HCEC 1CT (cell line): ENCODE measurements around the gene CDH4.

Source experiments
- DNase-seq: peaks from one replicate; pipeline ENCODE4 v3.0.0-alpha.2; 2017

CDH4 gene

DNA sequence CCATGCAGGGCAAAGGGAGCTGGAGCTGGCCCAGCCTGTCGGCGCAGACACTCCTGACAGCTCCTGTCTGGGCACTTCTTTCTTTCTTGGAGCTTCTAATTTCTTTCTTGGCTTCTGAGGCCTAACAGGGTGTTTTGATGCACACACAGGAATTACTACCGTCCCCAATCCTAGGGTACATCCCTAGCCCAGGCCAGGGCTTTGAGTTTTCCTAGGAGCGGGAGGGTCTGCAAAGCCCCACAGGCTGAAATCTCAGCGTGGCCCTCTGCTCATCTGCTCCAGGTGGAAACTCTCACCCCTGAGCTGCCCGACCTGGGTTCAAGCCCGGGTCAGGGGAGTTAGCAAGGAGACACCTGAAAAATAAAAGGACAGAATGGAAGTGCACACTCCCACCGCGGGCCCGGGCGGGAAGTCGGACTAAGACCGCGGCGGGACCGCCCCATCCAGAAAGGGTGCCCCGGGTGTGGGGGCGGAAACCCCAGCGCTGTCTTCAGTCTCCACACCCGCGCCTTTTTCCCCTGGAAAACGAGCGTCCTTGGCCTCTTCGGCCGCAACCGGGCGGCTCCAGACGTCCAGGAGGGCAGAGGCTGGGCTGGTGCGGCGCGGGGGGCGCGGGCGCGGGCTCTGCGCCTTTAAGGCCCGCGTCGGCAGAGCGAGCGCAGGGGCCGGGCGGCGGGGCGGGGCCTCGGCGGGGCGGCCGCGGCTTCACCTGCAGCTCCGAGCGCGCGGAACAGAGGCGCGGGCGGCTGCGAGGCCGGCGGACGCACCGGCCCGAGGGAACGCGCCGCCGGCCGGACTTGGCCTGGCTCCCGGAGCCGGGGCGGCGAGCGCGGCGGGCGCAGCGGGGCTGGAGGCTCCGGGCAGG is at the start of gene CDH4:
CDH4 (plus strand) TSS at position 733 of the 865 bp plus-strand sequence.
- DNase-seq: peak; percentile 27

DNA sequence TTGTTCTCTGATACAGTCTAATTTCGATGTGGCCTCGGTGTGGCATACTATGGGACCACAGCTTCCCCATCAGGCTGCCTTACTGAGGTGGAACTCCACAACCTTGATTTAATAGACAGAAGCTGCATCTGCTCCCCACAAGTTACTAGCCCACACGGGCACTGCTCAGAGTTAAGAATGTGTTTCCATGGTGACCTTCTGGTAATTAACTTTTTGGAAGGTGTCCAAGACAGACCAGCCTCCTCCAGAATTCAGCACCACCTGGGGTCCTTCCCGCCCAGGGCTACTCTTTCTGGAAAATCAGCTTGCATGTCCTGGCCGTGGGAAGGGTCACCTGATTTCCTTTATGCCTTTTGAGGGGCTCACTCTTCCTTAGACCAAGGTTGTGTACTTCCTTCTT is 48.7 kb upstream of the CDH4 start:
- DNase-seq: no peak

DNA sequence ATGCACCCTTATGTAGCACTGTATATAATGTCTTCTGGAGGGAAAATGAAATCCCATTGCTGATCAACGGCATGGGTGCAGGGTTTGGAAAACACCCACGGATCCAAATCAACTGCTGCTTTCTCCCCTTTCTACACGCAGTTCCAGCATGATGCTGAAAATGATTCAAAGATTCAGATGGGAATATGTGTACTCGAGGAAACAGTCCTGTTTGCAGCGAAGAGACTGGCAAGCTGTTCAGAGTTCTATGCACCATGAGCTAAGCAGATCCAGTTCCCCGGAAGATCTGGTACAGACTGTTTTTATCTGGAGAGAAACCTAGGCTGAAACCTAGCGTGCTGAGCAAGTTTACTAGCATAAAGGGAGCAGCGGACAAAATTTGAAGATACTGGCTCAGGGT is 47.9 kb upstream of the CDH4 start:
- DNase-seq: no peak

DNA sequence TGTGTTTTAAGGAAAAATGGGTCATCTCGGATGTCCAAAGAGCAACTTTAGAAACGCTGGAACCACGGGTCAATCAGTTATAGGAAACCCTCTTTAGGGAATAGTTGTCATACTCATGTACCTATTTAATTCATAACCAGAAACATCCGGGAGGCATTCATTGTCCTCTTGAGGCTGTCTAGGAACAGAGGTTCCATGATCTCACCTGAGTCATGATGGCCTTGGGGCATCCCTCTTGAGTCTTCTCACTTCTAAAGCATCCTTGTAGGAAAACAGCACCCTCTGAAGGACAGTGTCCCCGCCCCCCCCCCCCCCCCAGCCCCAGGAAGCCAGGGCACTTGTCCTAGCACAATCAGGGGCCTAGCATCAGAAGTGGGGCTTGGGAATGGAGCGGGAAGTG is 46.3 kb upstream of the CDH4 start:
- no peak for DNase-seq

DNA sequence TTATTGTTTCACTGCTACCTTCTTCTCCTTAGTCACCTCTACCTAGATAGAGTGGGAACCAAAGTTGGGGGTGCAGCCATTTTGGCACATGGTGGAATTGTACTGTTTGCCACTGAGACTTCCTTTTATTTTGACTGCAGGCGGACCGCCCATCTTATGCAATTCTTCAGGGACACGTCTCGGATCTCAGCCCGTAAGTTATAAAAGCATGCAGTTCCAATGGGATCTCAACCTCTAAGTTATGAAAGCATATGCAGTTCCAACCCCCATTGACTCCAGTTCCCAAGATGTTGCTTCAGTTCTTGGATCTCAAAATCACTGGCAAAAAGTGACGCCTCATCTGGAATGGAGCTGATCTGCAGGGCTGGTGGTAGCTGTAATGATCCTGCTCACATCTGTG is 41.2 kb upstream of the CDH4 start:
- DNase-seq: no peak

DNA sequence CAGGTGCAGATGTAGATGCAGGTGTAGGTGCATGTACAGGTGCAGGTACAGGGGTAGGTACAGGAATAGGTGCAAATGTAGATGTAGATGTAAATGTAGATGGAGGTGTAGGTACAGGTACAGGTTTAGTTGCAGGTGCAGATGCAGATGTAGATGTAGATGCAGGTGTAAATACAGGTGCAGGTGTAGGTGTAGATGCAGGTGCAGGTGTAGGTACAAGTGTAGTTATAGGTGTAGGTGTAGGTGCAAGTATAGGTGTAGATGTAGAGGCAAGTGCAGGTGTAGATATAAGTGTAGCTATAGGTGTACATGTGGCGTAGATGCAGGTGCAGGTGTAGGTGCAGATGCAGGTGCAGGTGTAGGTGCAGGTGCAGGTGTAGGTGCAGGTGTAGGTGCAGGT is 34.2 kb upstream of the CDH4 start:
- DNase-seq: no peak

DNA sequence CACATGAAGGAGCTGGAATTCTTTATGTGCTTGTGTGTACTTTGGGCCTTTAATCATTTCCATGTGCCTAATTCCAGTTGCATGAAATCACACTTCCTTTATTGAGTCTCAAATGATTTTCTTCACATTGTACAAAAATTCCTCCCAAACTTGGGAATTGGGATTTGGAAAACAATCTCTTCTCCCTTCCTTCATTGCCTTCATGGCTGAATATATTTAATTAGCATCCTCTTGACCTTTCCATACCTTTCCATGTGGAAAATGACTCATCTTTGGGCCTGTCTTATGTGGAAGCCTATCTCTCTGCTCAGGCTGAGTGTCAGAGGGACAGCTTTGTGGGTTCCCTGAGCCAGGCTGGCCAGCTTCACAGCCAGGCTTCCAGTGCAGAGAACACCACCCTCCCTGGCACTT is 33.0 kb upstream of the CDH4 start:
- peak; percentile 73 for DNase-seq

DNA sequence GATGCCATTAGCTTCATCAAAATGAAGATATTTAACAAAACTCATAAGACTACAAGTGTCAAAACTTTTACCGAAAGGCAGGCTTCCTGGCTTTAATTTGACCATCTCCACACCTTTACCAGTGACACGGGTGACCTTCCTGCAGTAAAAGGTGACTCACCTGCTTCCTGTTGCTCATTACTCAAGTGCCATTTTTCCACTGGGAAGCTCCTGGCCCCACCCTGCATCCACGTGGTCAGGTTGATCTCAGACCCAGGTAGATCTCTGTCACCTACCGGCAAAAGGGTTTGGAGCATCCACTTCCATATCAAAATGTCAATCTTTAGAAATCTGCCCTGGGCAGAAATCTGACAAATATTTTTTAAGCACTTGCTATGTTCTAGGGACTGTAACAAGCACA is 31.9 kb upstream of the CDH4 start:
- no peak for DNase-seq

DNA sequence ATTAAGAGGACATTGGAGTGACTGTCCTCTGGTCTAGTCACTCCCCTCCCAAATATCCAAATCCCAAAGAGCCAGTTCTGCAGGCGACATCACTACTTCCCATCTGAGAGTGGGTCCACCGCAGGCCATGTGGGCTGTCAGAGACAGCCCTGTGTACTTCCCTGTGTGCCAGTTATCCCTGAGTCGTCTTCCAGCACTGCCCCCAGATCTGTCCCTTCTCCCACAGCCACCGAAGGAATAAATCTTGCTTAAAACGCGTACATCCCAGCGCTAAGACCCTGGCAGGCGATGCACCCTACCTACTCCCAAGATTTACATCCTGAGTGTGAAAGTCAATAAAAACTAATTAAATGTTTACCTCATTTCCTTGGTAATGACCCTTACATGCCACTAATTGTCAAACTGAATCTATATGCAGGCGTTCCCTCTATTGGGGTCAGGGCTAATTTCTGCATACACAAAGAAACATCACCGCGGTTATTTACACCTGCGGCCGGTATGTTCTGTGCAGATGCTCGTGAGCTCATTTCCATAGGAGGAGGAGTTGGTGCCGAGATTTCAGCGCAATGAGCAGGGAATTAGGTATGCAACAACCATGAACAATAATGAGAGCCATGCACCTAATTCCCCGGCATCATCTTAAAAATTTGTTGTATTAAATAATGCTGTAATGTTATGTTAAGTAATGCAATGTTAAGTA is 31.3 kb upstream of the CDH4 start:
- no peak for DNase-seq

DNA sequence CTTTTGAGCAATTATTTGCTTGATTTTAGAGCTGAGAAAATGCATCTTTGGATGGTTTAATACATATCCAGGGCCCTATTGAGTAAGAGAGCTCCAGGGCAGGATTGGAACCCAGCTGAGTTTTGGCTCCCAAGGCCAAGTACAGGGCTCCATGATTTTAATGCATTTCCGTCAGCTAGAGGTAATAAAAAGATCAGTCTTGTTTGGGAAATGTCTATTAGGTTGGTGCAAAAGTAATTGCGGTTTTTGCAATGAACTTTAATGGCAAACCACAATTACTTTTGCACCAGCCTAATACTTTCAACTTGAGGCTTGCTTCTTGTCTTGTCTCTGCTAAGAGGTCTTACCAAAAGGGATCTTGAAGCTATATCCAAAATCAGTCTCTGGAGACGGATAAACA is 29.4 kb upstream of the CDH4 start:
- no peak for DNase-seq

DNA sequence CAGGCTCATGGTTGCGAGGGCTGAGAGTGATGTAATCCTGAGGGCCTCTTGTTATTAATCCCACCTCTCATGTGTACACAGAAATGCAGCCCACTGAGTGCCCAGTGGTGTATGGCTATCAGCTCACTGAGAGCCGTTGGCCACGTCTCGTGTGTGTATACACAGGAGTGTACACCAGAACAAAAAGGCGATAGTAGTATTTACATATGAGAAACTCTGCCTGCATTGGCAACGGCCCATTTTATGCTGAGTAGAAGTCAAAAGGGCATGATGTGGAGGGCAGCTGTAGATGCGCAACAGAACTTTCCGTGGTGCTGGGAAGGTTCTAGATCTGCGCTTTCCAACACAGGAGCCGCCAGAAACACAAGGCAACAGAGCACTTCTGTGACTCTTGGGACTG is 28.9 kb upstream of the CDH4 start:
- DNase-seq: no peak

DNA sequence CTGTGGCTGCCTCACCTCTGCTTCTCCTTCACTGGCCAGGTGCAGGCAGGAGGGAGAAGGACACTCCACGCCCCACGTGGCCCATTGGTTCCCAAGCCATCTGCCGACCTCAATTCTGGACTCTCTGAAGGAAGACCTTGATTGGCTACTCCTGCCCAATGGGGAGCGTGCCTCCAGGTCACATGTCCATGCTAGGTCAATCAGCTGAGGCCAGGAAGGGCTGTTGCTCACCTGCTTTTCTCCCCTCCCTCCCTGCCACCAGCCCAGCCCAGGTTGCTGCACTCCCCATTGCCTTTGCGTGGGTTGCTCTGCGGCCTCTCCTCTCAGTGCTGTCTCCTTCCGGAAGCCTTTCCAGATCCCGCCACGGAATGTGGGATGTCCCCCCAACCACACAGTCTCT is 21.9 kb upstream of the CDH4 start:
- DNase-seq: no peak

DNA sequence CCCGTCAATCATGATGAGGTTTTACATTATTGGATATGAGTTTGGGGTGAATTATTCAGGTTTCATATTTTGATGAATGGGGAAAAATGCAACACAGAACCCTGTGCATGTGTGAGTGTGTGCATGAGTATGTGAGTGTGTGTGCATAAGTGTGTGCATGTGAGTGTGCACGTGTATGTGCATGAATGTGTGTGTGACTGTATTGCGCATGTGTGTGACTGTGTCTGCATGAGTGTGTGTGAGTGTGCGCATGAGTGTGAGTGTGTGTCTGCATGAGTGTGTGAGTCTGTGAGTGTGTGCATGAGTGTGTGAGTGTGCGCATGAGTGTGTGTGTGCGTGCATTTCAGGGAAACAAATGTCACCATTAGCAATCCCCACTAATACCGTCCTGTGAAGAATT is 18.5 kb upstream of the CDH4 start:
- DNase-seq: no peak

DNA sequence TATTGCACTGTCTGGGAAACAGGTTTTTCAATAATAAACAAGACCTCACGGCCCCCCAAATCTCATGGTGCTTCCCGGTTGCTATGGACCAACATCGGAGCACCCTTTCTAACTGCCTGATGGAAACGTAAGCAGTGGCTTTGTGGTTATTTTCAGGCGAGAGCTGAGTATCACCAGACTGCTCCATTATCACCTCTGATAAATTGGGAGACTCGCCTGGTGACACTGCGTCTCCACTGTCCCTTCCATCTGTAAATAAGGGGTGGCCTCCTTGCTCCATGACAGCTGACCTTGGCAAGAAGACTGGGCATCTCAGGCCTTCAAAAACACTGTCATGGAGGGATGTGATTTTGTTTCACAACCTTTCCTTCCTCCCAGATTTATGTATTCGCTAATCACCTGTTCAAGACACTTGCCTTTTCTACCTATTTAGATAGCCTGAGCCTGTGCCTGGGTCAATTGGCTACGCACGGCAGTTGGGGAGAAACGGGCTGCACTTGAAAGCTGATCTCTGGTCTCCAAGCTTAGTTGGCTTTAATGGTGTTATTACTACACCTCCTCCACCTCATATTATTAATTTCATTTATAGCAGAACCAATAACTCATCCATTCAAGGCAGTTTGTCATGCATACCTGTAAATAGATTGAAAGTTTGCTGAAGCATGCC is 17.7 kb upstream of the CDH4 start:
- no peak for DNase-seq

DNA sequence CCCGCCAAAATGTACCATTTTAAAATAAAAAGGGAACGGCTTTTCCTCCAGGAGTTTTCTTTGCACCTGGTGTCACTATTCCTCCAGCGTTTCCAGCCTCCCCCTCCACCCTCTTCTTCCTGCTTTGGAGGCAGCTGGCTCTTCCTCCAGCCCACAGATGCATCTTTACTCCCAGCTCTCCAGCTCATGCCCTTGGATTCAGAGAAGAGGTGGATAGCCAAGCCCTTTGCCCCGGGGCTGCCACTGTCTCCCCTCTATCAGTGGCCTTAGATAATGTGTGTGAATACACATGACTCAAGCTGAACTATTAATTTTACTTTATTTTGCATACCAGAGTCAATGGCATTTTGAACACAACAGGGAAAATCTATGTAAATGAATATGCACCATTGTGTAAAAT is 15.3 kb upstream of the CDH4 start:
- DNase-seq: no peak

DNA sequence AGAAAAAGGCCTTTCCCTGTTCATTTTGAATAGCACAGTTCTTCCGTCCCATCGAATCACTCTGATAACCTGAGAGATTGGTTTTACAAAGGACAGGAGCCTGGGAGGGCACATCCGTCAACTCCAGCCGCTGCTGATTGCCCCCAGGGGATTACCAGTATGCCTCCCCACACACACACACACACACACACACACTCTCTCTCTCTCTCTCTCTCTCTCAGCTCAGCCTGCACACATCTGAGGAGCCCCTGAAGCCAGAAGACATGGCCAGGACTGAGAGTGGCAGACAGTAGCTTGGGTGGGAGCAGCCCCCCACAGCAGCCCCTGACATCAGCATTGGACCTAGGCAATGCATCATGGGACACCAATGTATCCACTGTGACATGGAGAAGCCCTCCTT is 13.2 kb upstream of the CDH4 start:
- DNase-seq: no peak

DNA sequence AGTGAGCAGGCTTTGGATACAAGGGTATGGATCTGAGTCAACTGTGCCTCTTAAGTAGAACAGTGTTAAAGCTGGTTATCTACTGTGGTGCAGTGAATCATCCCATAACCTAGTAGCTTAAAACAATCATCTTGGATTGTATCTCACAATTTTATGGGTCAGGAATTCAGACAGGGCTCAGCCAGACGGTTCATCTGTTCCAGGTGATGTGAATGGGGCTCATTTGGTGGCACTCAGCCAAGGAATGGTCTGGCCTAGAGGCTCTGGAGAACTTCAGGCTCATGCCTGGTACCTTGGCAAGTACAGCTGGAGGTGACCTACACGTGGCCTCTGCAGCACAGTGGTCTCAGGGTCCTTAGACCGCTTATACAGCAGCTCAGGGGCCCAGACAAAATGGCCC is 11.2 kb upstream of the CDH4 start:
- no peak for DNase-seq

DNA sequence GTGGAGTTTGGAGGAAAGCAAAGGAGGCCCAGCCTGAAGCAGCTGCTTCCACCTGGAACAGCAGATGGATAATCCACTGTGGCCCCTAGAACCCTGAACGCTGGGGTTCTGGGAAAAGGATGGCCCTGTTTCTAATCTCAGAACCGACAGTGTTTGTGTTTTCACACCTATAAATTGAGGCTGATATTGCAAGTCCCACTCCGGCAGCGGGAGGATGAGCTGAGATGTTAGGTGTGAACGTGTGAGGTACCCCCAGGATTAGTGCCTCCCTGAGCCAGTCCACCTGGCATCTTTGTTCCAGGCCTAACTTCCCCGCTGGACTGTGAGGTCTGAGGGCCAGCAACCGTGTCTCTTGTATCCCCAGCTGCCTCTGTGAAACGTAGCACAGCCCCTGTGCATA is 7.8 kb upstream of the CDH4 start:
- no peak for DNase-seq

DNA sequence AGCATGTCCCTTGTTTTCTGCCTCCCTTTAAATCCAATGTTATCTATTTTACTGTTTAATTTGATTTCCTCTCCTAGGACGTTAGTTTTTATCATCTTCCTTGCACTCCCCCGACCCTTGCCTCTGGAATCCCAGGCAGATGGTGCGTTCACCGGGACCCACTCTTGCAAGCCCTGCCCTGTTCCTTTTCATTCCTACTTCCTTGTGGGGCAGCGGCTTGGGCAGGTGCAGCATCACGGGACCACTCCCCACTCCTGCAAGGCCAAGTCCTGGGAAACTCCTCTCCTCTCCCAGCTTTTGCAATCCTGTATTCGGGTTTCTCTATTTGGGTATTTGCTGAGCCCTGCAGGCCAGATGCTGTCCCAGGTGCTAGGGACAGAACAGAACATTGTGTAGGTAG is 5.8 kb upstream of the CDH4 start:
- no peak for DNase-seq

DNA sequence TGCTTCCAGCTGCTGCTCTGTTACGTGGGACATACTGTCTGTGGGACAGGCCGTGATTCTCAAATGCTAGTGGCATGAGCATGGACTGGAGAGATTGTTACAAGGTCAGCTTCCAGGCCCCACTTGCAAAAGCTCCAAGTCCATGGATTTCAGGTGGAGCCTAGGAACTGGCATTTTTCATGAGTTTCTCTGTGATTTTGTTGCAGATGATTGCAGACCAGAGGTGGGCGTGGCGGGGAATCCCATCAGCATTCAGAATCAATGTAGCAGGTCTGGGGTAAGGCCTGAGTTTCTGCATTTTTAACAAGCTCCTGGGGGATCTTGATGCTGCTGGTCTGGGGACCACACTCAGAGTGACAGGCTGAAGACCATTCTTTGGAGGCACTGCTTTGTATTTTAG is 2.4 kb upstream of the CDH4 start:
- DNase-seq: no peak

DNA sequence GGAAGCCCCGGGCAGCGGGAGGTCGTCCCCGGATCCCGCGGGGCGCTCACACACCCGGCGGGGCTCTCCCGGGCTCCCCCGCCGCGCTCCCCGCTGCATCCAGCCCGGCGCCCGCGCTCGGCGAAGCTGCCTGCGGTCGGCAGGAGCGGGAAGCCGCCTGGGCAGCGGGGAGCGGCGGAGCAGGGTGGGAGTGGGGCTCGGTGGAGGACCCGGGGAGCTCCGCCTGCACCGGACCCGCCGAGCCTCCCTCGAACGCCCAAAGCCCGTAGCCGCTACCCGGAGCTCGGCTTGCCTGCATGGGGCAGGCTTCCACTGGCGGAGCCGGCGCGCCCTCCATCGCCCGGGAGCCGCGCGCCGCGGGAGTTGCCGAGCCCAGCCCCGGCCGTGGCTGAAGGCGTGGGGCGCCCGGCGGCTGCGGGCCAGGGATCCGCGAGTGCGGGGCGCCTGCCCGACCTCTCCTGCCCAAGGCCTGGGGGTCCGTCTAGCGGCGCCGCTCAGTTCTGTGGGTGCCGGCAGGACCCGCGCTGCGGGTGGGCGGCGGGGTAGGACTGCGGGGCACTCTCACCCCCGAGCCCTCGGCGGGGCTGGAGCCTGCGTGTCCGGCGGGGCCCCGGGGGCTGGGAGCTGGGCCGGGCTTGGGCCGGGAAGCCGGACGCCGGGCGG is 671 bp downstream of the CDH4 start:
- DNase-seq: peak; percentile 41

DNA sequence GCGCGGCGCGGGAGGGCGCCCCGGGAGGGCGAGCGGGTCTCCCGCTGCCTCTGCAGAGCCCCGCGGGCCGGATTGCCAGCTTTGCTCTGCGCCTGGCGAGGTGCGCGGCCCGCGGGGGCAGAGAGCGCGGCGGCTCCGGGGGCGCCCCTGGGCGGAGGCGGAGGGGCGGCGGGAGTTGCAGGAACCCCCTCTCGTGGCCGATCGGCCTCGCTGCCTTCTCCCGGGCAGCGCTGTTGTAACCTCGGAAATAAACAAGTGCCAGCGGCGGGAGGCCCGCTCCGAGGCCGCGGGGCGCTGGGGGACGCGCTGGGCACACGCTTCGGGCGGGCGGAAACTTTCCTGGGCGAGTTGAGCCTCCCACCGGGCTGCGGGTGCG is 1.2 kb downstream of the CDH4 start:
- DNase-seq: peak; percentile 44
